A549 (cell line): ENCODE results near the gene TMEM121B. TPM values are rescaled to one million over a fixed set of nuclear protein-coding genes. Genes with fewer than 3 reads are reported as not detected.

Experiments
- ATAC-seq, 2 experiments: fragments of 200-7000 bp in 1 of 2; fragments of >200 bp in 1 of 2; cut with Nextera tagmentation in 1 of 2; cut with Tn5 transposase in 1 of 2; 3 replicates each; pipeline versions ENCODE4 v1.8.0 to v1.9.1; 2018 to 2020; ENCODE audit warnings: mild to moderate bottlenecking in 1 of 2, moderate library complexity in 1 of 2
- CTCF ChIA-PET: fragments of 300-600 bp; sonication (Branson Sonifier 250); formaldehyde crosslinking; extraction: SDS; loops from one replicate; lab custom pipeline; 2021; ENCODE audit warnings: antibody characterized with exemption, inconsistent platforms; lab: Yijun Ruan, JAX
- POLR2A ChIA-PET: fragments of 350-600 bp; formaldehyde crosslinking; extraction: SDS; loops from one replicate; lab custom pipeline; 2021; ENCODE audit warnings: antibody characterized with exemption, inconsistent platforms; lab: Yijun Ruan, JAX
- DNase-seq, 2 experiments: peaks; one replicate each; pipeline versions ENCODE4 v3.0.0 to v3.0.0-alpha.2; 2011 to 2016; ENCODE audit warnings: low read depth in 1 of 2, low spot score in 1 of 2
- FAIRE-seq: peaks from 2 replicates; lab custom pipeline; 2011; peaks lifted over from hg19 to GRCh38; lab: Jason Lieb, UNC
- H3K27ac ChIP-seq, 2 experiments: fragments of >200 bp; sonication (Bioruptor Twin); formaldehyde crosslinking; 3 replicates each; pipeline ENCODE4 v1.5.1; 2016 to 2017
- H3K4me1 ChIP-seq: fragments of >200 bp; sonication (Bioruptor Twin); formaldehyde crosslinking; 3 replicates; pipeline ENCODE4 v1.6.1; 2016
- H3K4me2 ChIP-seq: fragments of >200 bp; sonication (Bioruptor Twin); formaldehyde crosslinking; 3 replicates; pipeline ENCODE4 v1.6.1; 2016
- H3K4me3 ChIP-seq: fragments of >200 bp; sonication (Bioruptor Twin); formaldehyde crosslinking; 3 replicates; pipeline ENCODE4 v1.5.1; 2016
- H3K9me3 ChIP-seq: fragments of >200 bp; sonication (Bioruptor Twin); formaldehyde crosslinking; 3 replicates; pipeline ENCODE4 v1.6.1; 2016
- CBX2 ChIP-seq: fragments of 200-600 bp; sonication (generic); IDR thresholded peaks from 2 replicates; pipeline ENCODE4 v1.6.1; 2016; ENCODE audit warnings: low read depth, mild to moderate bottlenecking, borderline replicate concordance
- CBX8 ChIP-seq: fragments of 200-600 bp; sonication (generic); IDR thresholded peaks from 2 replicates; pipeline ENCODE4 v1.6.1; 2016
- CHD2 ChIP-seq: fragments of 150-350 bp; IDR thresholded peaks from 2 replicates; pipeline ENCODE4 v1.6.1; 2014; ENCODE audit warnings: low read length; ENCODE audit not compliant: partially characterized antibody
- EHMT2 ChIP-seq: fragments of 200-600 bp; sonication (generic); IDR thresholded peaks from 2 replicates; pipeline ENCODE4 v1.6.1; 2016; ENCODE audit warnings: antibody characterized with exemption, low read depth, mild to moderate bottlenecking, moderate library complexity
- ELK1 ChIP-seq: fragments of 150-350 bp; IDR thresholded peaks from 2 replicates; pipeline ENCODE4 v1.6.1; 2014; ENCODE audit warnings: low read depth, mild to moderate bottlenecking, low read length
- EP300 ChIP-seq, 2 experiments: fragments of >200 bp; sonication (Bioruptor Twin); formaldehyde crosslinking; IDR thresholded peaks; 2 replicates in 1 of 2; 3 replicates in 1 of 2; pipeline ENCODE4 v1.6.1; 2016 to 2017
- ESRRA ChIP-seq: fragments of 150-350 bp; IDR thresholded peaks from 2 replicates; pipeline ENCODE4 v1.6.1; 2014; ENCODE audit warnings: mild to moderate bottlenecking, low read length, borderline replicate concordance
- FOSB ChIP-seq: fragments of 250-450 bp; sonication (Bioruptor Pico); IDR thresholded peaks from 2 replicates; pipeline ENCODE4 v1.5.0; 2020; ENCODE audit warnings: mild to moderate bottlenecking, moderate library complexity
- FOSL2 ChIP-seq, 2 experiments: fragments of 450-650 bp in 1 of 2; fragments of >200 bp in 1 of 2; sonication (Bioruptor Twin) in 1 of 2; formaldehyde crosslinking; IDR thresholded peaks; 2 replicates each; pipeline versions ENCODE4 v1.5.0 to v1.6.1; 2016 to 2020; ENCODE audit warnings: mild to moderate bottlenecking in 1 of 2, moderate library complexity in 1 of 2
- HDAC2 ChIP-seq: fragments of 200-600 bp; sonication (generic); IDR thresholded peaks from 2 replicates; pipeline ENCODE4 v1.6.1; 2016
- HOXA7 ChIP-seq: fragments of 250-450 bp; sonication (Bioruptor Pico); IDR thresholded peaks from 2 replicates; pipeline ENCODE4 v1.5.0; 2020; ENCODE audit warnings: mild to moderate bottlenecking, moderate library complexity
- JUN ChIP-seq, 2 experiments: fragments of >200 bp; sonication (Bioruptor Twin); formaldehyde crosslinking; IDR thresholded peaks; 2 replicates in 1 of 2; 3 replicates in 1 of 2; pipeline ENCODE4 v1.6.1; 2016 to 2017
- MAX ChIP-seq: IDR thresholded peaks from 2 replicates; pipeline ENCODE4 v1.6.1; 2012
- PHF8 ChIP-seq: fragments of 200-600 bp; sonication (generic); IDR thresholded peaks from 2 replicates; pipeline ENCODE4 v1.6.1; 2016; ENCODE audit warnings: low read depth, mild to moderate bottlenecking, antibody characterized with exemption, moderate library complexity, borderline replicate concordance
- POLR2AphosphoS2 ChIP-seq: conservative IDR thresholded peaks from 2 replicates; pipeline ENCODE4 v1.6.1; 2012; ENCODE audit warnings: low read length, improper control_type of control experiment, inconsistent platforms
- ZFP36 ChIP-seq: fragments of 450-650 bp; IDR thresholded peaks from 2 replicates; pipeline ENCODE4 v1.6.1; 2014; ENCODE audit warnings: borderline replicate concordance; ENCODE audit not compliant: partially characterized antibody
- ZSCAN20 ChIP-seq: fragments of 250-450 bp; sonication (Bioruptor Pico); IDR thresholded peaks from 2 replicates; pipeline ENCODE4 v1.8.0; 2022; ENCODE audit warnings: mild to moderate bottlenecking, moderate library complexity
- WGBS: methylation state at CpG from one replicate; pipeline ENCODE4 v1.1.6; 2017; ENCODE audit errors: missing lambda C conversion rate; 5-methylcytosine and 5-hydroxymethylcytosine counted together
- polyA plus RNA-seq, 4 experiments: library from polyadenylated mRNA; depleted of rRNA in 3 of 4; stranded (reverse); fragments of >200 nt; fragmentation: RNase III in 1 of 4; extraction: RNeasy Plus Mini Kit Qiagen cat#74134 plus additional on column Dnase treatment in 1 of 4; gene quantifications; 2 replicates in 3 of 4; 3 replicates in 1 of 4; pipeline ENCODE4 v1.2.3, GENCODE V29; 2011 to 2017

Gene TMEM121B
- polyA plus RNA-seq, 2 of the 4 experiments (the other 2 are of a cell fraction) = 0.03 to 0.08 TPM

DNA sequence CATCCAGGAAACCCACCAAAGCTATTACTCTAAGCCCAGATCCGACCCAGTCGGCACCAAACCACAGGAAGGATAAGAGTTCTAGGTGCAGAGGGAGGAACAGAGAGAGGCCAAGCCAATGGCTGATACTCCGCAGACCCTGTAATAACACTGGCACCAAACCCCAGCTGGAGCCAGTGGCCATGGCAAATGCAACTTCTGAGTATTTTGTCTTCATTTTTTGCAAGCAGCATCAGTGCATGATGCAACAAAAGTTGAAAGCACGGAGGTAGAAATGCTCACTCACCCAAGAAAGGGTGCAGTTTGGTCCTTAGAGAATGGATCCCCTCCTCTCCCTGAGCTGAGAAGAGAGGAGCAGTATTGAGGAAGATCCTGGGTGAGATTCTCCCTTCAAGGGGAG is 2.8 kb downstream of the TMEM121B start:
- CTCF ChIA-PET = interaction anchor here (1.7 to 2.7 kb wide), 3 partner anchors 21 to 384 kb away, joined by 3 to 10 read pairs (median 9); no protein-coding TSS in a partner anchor
- DNase-seq = no peak
- Histone ChIP-seq H3K4me2 (no peak overlapping the region), H3K27ac (no peak overlapping the region), H3K9me3 (no peaks in the 10 kb centered on the region), H3K4me3 (no peak overlapping the region), H3K4me1 (no peaks in the 10 kb centered on the region)
- WGBS = 42% methylated on average over 3 of the region's 4 CpGs
- ATAC-seq = no peak
- no peak for FAIRE-seq
- TF ChIP-seq JUN (IDR thresholded peaks at IDR 0.05) = no peak
- POLR2A ChIA-PET = no interaction called here

DNA sequence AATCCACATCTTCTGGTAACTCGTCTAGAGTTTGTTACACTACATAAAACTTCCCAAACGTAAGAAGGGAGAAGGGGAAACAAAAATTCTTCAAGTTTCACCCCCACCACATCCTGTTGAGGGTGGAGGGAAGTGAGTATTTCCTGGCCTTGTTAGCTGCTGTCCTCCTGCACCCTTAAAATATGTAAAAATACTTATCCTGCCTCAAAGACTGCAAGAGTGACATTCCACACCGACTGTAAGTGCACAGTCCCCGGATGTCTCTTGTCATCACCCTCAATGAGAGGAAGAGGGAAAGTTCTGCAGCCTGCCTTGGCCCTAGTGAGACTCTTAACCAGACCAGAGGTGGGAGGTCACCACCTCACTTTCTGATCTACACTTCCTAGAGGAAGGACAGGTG is 3.3 kb downstream of the TMEM121B start:
- Histone ChIP-seq H3K9me3 (no peaks in the 10 kb centered on the region), H3K4me2 (no peak overlapping the region), H3K4me1 (no peaks in the 10 kb centered on the region), H3K27ac (no peak overlapping the region), H3K4me3 (no peak overlapping the region)
- ChIA-PET CTCF (interaction anchor here (1.7 to 2.7 kb wide), 3 partner anchors 20 to 384 kb away, joined by 3 to 10 read pairs (median 9); no protein-coding TSS in a partner anchor), POLR2A (no interaction called here)
- no peak for TF ChIP-seq PHF8
- no peak for TF ChIP-seq HOXA7 (CRISPR knock-in tag)
- FAIRE-seq (no peak), DNase-seq (no peak), ATAC-seq (no peak)
- 20% methylated on average over 4 of the region's 4 CpGs for WGBS

DNA sequence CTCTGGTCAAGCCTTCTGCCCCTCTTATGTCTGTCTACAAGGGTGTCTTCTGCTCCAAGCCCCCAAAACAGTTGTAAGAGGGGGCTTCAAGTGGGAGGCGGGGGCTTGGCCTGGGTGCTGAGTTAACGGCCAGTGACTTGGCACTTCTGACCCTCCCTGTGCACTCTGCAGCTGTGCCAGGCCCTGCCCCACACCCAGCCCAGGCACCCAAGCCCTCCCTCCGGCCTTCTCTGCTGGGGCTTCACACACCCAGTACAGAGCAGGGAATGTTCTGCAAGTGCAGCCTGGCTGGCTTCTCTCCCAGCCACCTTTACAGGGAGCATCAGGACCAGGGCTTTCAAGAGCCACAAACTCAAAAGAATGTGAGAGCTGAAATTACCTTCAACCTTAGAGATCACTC is 3.8 kb downstream of the TMEM121B start:
- TF ChIP-seq CBX2 (no peak), MAX (no peak), ESRRA (no peak), POLR2AphosphoS2 (no peak), FOSL2 (IDR thresholded peaks at IDR 0.05) (no peak), FOSL2 (CRISPR knock-in tag; IDR thresholded peaks at IDR 0.05) (no peak), EP300 (IDR thresholded peaks at IDR 0.05) (no peak), ZFP36 (no peak), ZSCAN20 (CRISPR knock-in tag) (no peak), CBX8 (no peak), CHD2 (no peak), FOSB (CRISPR knock-in tag) (no peak), EHMT2 (no peak)
- TF ChIP-seq, all 56 proteins: peak for 0
- 38% methylated on average over 3 of the region's 3 CpGs for WGBS
- CTCF ChIA-PET = interaction anchor here (0.9 to 1.7 kb wide), 5 partner anchors 9 to 385 kb away, joined by 3 to 6 read pairs (median 3); no protein-coding TSS in a partner anchor

DNA sequence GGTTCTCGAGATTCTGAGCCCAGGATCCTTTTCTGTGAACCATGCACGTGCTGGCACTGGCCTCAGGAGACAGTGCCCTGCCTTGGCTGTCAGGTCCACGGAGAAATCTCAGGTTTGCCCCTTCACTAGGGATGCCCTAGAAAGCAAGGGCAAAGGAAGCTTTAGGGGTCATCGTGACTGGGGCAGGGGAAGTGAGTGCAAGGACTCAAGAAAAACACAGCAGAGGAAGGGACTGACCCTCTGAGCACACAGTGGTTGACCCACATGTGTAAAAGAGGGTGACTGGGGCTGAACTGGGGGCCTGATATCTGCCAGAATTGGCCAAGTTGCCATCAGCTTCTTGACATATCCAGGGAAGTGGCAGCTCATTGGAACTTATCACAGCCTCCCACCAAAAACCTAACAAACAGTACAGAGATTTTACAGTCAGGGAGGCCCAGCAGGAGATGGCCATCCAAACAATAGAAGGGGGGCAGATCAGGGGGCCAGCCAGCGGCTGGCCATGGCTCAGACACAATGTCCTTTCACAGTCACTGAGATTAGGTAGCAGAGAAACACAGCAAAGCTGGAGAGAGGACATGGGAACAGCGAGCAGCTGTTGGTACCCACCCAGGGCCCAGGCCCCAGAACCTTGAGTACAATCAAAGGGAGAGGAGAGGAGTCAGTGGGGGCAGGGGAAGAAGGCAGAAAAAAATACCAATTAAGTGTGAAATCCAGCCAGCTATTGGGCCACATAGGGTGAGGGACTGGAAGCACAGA is 4.4 kb downstream of the TMEM121B start:
- ATAC-seq (no peak), DNase-seq (no peak), FAIRE-seq (no peak)
- TF ChIP-seq ESRRA (no peak), HDAC2 (no peak), ELK1 (no peak)
- WGBS = 14% methylated on average over 6 of the region's 6 CpGs
- Histone ChIP-seq H3K4me1 (peaks cover 5% of the 10 kb centered on the region; the same call in 1 of the 3 replicates), H3K4me2 (no peak overlapping the region), H3K4me3 (no peak overlapping the region), H3K27ac (no peak overlapping the region), H3K9me3 (no peaks in the 10 kb centered on the region)
- ChIA-PET CTCF (interaction anchor here (0.9 to 1.7 kb wide), 7 partner anchors 10 to 385 kb away, joined by 3 to 6 read pairs (median 3); no protein-coding TSS in a partner anchor), POLR2A (no interaction called here)

More for the DNA sequence above, 3.8 kb downstream of the TMEM121B start:
- Histone ChIP-seq H3K4me3 (no peak overlapping the region), H3K4me1 (peaks cover under 1% of the 10 kb centered on the region; the same call in 1 of the 3 replicates), H3K27ac (no peak overlapping the region), H3K9me3 (no peaks in the 10 kb centered on the region), H3K4me2 (no peak overlapping the region)
- FAIRE-seq (no peak), DNase-seq (no peak), ATAC-seq (no peak)
- POLR2A ChIA-PET = no interaction called here
